ENCODE results near the gene JAK1. TPM values are rescaled to one million over a fixed set of nuclear protein-coding genes. Genes with fewer than 3 reads are reported as not detected.

Gene JAK1
- total and polyA plus RNA-seq, 2 of the 8 experiments (the other 6 are each of a cell fraction or from before 2014, with no cell fraction given), result 7.8 to 24.5 TPM

- DNase-seq (ENCODE audit: low read depth in 1 of 2, low spot score in 2 of 2), result no peak
- TF ChIP-seq, protein P1, sequence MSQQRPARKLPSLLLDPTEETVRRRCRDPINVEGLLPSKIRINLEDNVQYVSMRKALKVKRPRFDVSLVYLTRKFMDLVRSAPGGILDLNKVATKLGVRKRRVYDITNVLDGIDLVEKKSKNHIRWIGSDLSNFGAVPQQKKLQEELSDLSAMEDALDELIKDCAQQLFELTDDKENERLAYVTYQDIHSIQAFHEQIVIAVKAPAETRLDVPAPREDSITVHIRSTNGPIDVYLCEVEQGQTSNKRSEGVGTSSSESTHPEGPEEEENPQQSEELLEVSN (IDR thresholded peaks at IDR 0.05), result no peak
- TF ChIP-seq JUN (IDR thresholded peaks at IDR 0.05; ENCODE audit: low read depth, low read length), result no peak
- TF ChIP-seq NRF1 (IDR thresholded peaks at IDR 0.05; ENCODE audit: low read depth, low read length), result no peak
- no peak for TF ChIP-seq EP300 (IDR thresholded peaks at IDR 0.05; ENCODE audit: borderline replicate concordance in 1 of 2, low read depth in 2 of 2, low read length in 2 of 2)
- TF ChIP-seq RXRA (IDR thresholded peaks at IDR 0.05; ENCODE audit: insufficient read depth, low read depth, low read length), result no peak
- TF ChIP-seq POU5F1 (IDR thresholded peaks at IDR 0.05; ENCODE audit: low read depth, low read length), result no peak
- TF ChIP-seq SP4 (IDR thresholded peaks at IDR 0.05; ENCODE audit: low read length), result no peak
- TF ChIP-seq ASH2L (IDR thresholded peaks at IDR 0.05; ENCODE audit: low read length), result no peak
- no peak for TF ChIP-seq TAF7 (optimal IDR thresholded peaks at IDR 0.05; ENCODE audit: borderline replicate concordance, low read depth, low read length)
- no peak for TF ChIP-seq ATF2 (IDR thresholded peaks at IDR 0.05; ENCODE audit: low read length)
- TF ChIP-seq RFX5 (IDR thresholded peaks at IDR 0.05; ENCODE audit: borderline replicate concordance, low read depth, low read length), result no peak
- TF ChIP-seq GABPA (IDR thresholded peaks at IDR 0.05; ENCODE audit: borderline replicate concordance, insufficient read depth, low read length), result no peak
Observed at GRCh38 chr1:64851664-64852063, 114.7 kb downstream of the JAK1 start.

More at GRCh38 chr1:64851664-64852063, 114.7 kb downstream of the JAK1 start:
- Histone ChIP-seq H2BK15ac (ENCODE audit: low read length) (no peak overlapping the region), H3K23ac (ENCODE audit: insufficient read length) (no peak overlapping the region), H3K9ac (replicated peaks in 1 of 4; ENCODE audit: extremely low read depth in 1 of 4, low read depth in 3 of 4, low read length in 3 of 4) (no peak overlapping the region), H3K79me1 (ENCODE audit: low read depth, low read length) (no peaks in the 10 kb centered on the region), H3K4me1 (replicated peaks in 1 of 4; ENCODE audit: control insufficient read depth in 3 of 4, insufficient read depth in 4 of 4, low read length in 3 of 4) (no peaks in the 10 kb centered on the region), H3K9me3 (ENCODE audit: insufficient read depth in 2 of 2, low read depth in 1 of 2, low read length in 1 of 2) (no peaks in the 10 kb centered on the region), H2BK12ac (ENCODE audit: low read depth, low read length) (no peak overlapping the region), H3K27me3 (replicated peaks in 1 of 4; ENCODE audit: control insufficient read depth in 3 of 4, extremely low read depth in 1 of 4, insufficient read depth in 3 of 4, low read length in 3 of 4) (no peaks in the 10 kb centered on the region), H4K8ac (ENCODE audit: extremely low read depth, insufficient read depth, low read length) (no peak overlapping the region), H3K4ac (replicated peaks; ENCODE audit: insufficient read length, low read depth, low read length) (no peak overlapping the region), H2AK5ac (ENCODE audit: low read depth, low read length) (no peak overlapping the region), H3K27ac (ENCODE audit: low read depth, low read length) (no peak overlapping the region), H2BK5ac (ENCODE audit: low read depth, low read length) (no peak overlapping the region), H2BK120ac (replicated peaks; ENCODE audit: low read depth, low read length) (no peak overlapping the region), H4K20me1 (replicated peaks in 1 of 2; ENCODE audit: control insufficient read depth in 1 of 2, insufficient read depth in 2 of 2, low read length in 2 of 2) (no peaks in the 10 kb centered on the region), H3K4me3 (ENCODE audit: extremely low read depth in 1 of 4, insufficient read depth in 2 of 4, low read depth in 3 of 4, low read length in 4 of 4) (no peak overlapping the region), H3K79me2 (ENCODE audit: control insufficient read depth in 1 of 2, insufficient read depth in 2 of 2, low read length in 2 of 2) (no peaks in the 10 kb centered on the region), H2AFZ (ENCODE audit: low read length) (no peak overlapping the region), H3K14ac (ENCODE audit: insufficient read length) (no peak overlapping the region), H3K4me2 (ENCODE audit: insufficient read depth in 1 of 2, low read depth in 2 of 2, low read length in 2 of 2) (no peak overlapping the region), H2BK20ac (ENCODE audit: low read length) (no peak overlapping the region), H3K23me2 (ENCODE audit: low read depth, low read length) (no peaks in the 10 kb centered on the region), H4K91ac (replicated peaks; ENCODE audit: insufficient read length, low read length) (no peak overlapping the region), H3K36me3 (ENCODE audit: control insufficient read depth in 2 of 4, insufficient read depth in 4 of 4, low read length in 3 of 4) (no peaks in the 10 kb centered on the region; a peak in 2 of 8 replicates), H4K5ac (ENCODE audit: insufficient read length, low read depth, low read length) (no peak overlapping the region), H3K56ac (replicated peaks; ENCODE audit: insufficient read length, low read depth, low read length) (no peak overlapping the region), H3K18ac (ENCODE audit: extremely low read depth, low read length) (no peak overlapping the region)
- ChIA-PET CTCF (ENCODE audit: partially characterized antibody) (interaction anchor here (1.5 to 1.6 kb wide), 2 partner anchors 8 kb away, joined by 4 to 6 read pairs; no protein-coding TSS in a partner anchor), POLR2A (ENCODE audit: partially characterized antibody) (interaction anchor here (1.5 kb wide), 1 partner anchor 17 kb away, joined by 3 read pairs; no protein-coding TSS in a partner anchor)
- FAIRE-seq, result no peak
- 94% methylated on average over 7 of the region's 7 CpGs; no CpG with 5 or more reads in 1 of the 2 experiments for WGBS, 2 experiments (ENCODE audit: extremely low coverage in 1 of 2, insufficient coverage in 1 of 2, insufficient read length in 1 of 2, insufficient replicate concordance in 2 of 2, low coverage in 1 of 2, low lambda C conversion rate in 2 of 2, missing lambda C conversion rate in 1 of 2)

Data from H1 (cell line).